HG03565 (cell line): ENCODE results near the gene EEF1B2.
"Not testable (repeated sequence)": the region's sequence is repeated elsewhere in the genome, so short reads cannot be mapped to it uniquely, and the experiment has no call there.

Experiments
- ATAC-seq: cut with Tn5 transposase; IDR thresholded peaks from one replicate; pipeline ENCODE4 v1.9.1; 2021; ENCODE audit warnings: mild to moderate bottlenecking, moderate library complexity; ENCODE audit not compliant: unreplicated experiment

EEF1B2 gene

DNA sequence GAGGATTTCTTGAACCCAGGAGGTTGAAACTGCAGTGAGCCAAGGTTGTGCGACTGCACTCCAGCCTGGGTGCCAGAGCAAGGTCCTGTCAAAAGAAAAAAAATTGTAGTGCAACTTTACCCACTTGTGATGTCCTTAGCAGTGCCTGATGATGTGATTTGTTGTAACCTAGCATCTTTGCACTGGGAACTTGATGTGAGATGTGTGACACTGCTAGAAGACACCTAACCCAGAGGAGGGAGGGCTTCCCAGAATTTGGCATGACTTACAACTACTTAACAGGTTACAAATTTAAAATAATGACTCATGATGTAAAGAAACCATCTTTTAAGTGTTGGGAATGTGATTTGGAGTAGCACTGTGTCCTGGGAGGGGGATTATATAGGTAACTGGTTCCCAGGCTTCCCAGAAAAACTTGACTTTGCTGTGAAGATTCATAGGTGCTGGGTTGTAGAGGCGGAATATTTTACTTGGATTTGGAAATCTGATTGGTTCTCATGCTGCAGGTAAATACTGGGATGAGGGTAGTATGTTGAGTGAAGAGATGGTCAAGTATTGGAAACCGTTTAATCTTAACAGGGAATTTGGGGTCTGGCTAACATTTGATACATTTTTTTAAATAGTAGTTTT lies 3.7 kb downstream of the EEF1B2 start:
- ATAC-seq: no peak

GRCh38 chr2:206164261-206164862 lies 4.7 kb downstream of the EEF1B2 start:
- ATAC-seq: no peak

GRCh38 chr2:206168230-206168629 lies 8.5 kb downstream of the EEF1B2 start:
- ATAC-seq: not testable (repeated sequence)

DNA sequence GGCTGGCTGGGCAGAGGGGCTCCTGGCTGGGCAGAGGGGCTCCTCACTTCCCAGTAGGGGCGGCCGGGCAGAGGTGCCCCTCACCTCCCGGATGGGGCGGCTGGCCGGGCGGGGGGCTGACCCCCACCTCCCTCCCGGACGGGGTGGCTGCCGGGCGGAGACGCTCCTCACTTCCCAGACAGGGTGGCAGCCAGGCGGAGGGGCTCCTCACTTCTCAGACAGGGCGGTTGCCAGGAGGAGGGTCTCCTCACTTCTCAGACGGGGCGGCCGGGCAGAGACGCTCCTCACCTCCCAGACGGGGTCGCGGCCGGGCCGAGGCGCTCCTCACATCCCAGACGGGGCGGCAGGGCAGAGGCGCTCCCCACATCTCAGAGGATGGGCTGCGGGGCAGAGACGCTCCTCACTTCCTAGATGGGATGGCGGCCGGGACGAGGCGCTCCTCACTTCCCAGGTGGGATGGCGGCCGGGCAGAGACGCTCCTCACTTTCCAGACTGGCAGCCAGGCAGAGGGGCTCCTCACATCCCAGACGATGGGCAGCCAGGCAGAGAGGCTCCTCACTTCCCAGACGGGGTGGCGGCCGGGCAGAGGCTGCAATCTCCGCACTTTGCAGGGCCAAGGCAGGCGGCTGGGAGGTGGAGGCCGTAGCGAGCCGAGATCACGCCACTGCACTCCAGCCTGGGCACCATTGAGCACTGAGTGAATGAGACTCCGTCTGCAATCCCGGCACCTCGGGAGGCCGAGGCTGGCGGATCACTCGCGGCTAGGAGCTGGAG lies 12.1 kb downstream of the EEF1B2 start:
- ATAC-seq: not testable (repeated sequence)

GRCh38 chr2:206173147-206173546 lies 13.5 kb downstream of the EEF1B2 start:
- no peak for ATAC-seq

- ATAC-seq: no peak
Measured at GRCh38 chr2:206176121-206176520, 16.4 kb downstream of the EEF1B2 start.

DNA sequence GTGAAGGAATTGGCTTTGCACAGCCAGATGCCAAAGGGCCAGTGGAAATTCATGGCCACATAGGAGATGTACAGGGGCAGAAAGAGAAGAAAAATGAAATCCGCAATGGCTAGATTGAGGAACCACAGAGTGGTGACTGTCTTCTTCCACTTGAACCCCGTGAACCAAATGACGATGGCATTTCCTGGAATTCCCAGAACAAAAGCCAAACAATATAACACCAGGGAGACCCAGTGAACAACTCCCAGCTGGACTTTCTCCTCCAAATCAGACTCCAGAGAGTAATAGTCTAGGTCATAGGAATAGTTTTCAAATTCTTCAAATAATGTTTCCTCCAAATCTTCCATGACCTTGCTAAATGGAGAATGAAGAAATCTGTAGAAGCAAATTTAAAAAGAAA lies 17.2 kb downstream of the EEF1B2 start:
- ATAC-seq: no peak

DNA sequence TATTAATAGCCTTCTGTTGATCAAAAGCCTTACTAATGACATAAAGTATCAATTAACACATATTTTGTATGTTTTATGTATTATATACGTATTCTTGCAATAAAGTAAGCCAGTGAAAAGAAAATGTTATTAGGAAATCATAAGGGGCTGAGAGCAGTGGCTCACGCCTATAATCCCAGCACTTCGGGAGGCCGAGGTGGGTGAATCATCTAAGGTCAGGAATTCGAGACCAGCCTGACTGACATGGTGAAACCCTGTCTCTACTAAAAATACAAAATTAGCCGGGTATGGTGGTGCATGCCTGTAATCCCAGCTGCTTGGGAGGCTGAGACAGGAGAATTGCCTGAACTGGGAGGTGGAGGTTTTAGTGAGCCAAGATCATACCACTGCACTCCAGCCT lies 21.8 kb downstream of the EEF1B2 start:
- not testable (repeated sequence) for ATAC-seq

DNA sequence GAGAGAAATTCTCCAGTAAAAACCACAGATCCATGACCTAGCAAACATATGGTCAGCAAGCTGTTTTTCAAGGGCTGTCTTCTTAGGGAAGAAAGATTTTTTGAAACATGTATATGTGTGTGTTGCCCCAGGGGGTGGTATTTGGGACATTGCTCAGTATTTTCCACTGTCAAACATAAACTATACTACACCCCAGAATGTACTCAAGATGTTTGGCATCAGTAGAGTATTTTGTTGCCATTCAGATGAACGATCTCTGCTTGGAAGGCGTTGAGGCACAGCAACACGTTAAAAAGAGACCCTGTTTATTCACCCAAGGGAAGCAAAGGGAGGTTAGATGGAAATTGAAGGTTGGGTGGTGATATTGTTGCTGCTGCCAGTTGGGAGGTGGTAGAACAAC lies 30.0 kb downstream of the EEF1B2 start:
- no peak for ATAC-seq

- ATAC-seq: no peak
Measured at GRCh38 chr2:206190111-206190510, 30.4 kb downstream of the EEF1B2 start.

DNA sequence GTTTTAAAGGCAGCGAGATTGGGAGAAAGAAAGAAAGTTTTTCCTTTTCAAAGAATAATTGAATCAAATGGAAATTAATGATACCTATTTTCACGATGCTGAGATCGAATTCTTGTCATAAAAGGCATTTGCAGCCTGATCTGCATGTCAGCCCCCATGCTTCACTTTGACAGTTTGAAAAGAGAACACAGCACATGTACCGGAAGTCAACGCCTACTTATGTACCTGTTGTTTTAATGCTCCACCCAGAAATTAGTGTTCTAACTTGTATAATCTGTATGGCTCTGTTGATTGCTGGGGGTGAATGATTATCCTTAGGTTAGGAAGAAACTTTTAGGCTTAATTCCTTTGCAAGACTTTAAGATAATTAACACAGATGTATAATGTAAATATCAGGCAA lies 31.0 kb downstream of the EEF1B2 start:
- no peak for ATAC-seq

- no peak for ATAC-seq
Measured at GRCh38 chr2:206192157-206192556, 32.5 kb downstream of the EEF1B2 start.

DNA sequence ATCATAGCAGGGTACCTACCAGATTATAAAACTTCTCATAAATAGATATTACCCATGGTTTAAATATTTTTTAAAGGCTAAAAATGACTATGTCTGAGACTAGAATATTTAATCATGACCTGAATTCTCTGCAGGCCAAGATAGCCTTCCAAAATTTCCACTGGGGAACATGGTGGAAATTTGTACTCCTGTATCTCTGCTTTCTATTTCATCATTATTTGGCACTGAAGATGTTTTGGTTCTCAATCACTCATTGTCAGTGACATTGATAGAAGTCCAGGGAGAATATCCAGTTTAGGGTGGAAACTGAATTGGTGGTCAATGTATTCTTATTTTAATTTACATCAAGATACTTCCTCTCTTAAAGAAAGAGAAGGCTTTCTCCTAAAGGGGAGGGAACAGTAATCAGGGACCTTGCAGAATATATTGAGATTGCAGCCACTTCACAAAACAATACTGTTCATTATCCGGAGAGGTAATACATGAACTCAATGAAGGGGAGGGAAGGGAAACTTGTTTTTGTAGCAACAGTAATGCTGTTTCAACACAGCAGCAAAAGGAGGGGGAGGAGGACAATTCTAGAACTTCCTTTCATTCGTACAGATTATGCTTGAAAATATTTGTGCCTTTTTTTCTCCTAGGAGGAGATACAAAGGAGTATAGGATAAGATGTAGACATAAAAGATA lies 34.1 kb downstream of the EEF1B2 start:
- ATAC-seq: no peak

DNA sequence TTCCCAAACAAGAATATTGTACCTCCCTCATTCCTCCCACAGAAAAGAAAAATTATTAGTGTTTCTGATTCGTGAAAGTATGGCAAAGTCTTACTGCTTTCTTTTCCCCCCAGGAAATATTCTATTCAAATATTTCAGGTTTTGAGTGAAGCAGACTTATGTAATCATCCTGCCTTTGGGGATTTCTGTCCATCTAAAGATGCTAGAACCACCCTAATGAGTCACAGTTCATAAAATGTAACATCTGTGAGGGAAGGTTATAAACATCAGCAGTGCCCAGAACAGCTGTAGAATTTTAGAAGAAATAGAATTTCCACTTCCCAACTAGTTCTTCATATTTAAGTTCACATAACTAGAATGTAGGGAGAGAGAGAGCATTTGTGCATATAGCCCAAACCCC lies 39.0 kb downstream of the EEF1B2 start:
- ATAC-seq: no peak

GRCh38 chr2:206201075-206201848 lies 41.6 kb downstream of the EEF1B2 start:
- no peak for ATAC-seq

DNA sequence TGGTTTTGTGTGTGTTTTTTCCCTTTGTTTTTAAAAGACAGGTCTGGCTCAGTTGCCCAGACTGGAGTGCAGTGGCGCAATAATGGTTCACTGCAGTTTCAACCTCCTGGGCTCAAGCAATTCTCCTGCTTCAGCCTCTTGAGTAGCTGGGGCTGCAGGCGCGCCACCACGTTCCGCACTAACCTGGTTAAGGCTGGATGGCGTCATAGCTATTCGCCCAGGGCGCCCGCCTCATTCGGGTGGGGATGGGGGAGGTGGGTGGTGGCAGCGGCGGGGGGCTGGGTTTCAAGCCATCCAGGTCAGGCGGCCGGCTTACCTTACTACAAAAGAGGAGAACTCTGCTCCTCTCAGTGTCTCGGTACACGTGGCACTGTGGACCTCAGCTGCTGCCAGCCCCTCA lies 42.8 kb downstream of the EEF1B2 start:
- no peak for ATAC-seq

DNA sequence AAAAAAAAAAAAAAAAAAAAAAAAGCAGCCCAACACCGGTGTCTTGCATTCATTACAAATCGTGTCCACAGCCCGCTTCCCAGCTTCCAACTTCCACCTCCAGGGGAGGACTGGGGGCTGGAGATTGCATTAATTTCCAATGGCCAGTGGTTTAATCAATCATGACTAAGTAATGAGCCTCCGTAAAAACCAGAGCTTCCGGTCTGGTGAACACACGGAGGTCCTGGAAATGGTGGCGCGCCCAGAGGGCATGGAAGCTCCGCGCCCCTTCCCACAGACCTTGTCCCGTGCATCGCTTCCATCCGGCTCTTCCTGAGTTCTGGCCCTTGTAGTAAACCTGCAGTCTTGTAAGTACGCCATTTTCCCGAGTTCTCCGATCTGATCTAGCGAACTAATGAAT lies 43.6 kb downstream of the EEF1B2 start:
- no peak for ATAC-seq

- ATAC-seq: no peak
Measured at GRCh38 chr2:206204710-206205109, 45.0 kb downstream of the EEF1B2 start.

GRCh38 chr2:206207316-206207715 lies 47.6 kb downstream of the EEF1B2 start:
- not testable (repeated sequence) for ATAC-seq

DNA sequence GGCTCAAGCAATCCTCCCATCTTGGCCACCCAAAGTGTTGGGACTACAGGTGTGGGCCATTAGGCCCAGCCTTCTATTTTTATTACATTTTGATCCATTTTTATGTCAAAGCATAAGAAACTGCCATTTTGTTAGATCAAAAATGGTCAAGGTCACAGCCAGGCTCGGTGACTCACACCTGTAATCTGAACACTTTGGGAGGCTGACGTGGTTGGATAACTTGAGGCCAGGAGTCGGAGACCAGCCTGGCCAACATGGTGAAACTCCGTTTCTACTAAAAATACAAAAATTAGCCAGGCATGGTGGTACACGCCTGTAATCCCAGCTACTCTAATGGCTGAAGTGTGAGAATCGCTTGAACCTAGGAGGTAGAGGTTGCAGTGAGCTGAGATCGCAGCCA lies 49.2 kb downstream of the EEF1B2 start:
- no peak for ATAC-seq
